UCSD-AML1 (cell line): Measurements from ENCODE around the gene RASAL2.
"Not testable (repeated sequence)": the region's sequence is repeated elsewhere in the genome, so short reads cannot be mapped to it uniquely, and the experiment has no call there.

Experiments
- DNase-seq: peaks from one replicate; lab custom pipeline; 2025; ENCODE audit not compliant: unreplicated experiment; lab: John Stamatoyannopoulos, UW

Gene RASAL2

GRCh38 chr1:178109348-178110143 lies 15.6 kb downstream of the RASAL2 start:
- no peak for DNase-seq

GRCh38 chr1:178115260-178115659 lies 21.4 kb downstream of the RASAL2 start:
- DNase-seq = no peak

GRCh38 chr1:178118524-178118923 lies 24.6 kb downstream of the RASAL2 start:
- no peak for DNase-seq

- no peak for DNase-seq
Observed at GRCh38 chr1:178119628-178120027, 25.7 kb downstream of the RASAL2 start.

DNA sequence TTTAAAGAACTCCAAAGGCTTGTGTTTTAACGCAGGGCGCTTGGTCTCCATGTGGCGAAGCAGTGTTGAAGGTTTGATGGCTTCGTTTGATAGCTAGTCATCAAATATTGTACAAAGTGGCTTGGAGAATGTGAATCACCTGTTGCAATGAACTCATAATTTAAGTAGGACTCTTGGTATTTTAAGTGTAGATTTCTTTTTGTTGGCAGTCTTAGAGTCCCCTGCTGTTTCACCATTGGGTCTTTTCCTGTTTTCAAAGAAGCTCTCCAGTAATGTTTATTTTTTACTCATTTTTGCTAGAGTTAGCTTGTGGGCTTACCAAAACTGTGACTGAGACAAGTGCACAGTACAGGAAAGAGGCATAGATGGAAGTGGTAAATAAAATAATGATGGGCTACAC lies 26.2 kb downstream of the RASAL2 start:
- DNase-seq = no peak

DNA sequence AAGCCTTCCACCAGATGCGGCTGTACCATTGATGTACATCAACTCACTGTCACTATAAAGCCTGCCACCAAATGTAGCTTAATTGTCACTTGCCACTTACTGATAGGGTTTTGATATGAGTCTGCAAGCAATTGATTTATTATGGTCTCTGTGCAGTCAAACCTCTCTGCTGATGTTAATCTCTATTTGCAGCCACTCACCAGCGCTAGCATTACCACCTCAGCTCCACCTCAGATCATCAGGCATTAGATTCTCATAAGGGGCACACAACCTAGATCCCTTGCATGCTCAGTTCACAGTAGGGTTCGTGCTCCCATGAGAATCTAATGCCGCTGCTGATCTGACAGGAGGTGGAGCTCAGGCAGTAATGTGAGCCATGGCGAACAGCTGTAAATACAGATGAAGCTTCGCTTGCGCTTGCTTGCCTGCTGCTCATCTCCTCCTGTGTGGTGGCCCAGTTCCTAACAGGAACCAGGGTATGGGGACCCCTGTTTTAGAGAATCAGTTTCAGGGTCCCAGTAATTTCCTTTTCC lies 26.7 kb downstream of the RASAL2 start:
- DNase-seq = not testable (repeated sequence)

GRCh38 chr1:178121883-178122282 lies 28.0 kb downstream of the RASAL2 start:
- no peak for DNase-seq

- no peak for DNase-seq
Observed at GRCh38 chr1:178122283-178122682, 28.4 kb downstream of the RASAL2 start.

DNA sequence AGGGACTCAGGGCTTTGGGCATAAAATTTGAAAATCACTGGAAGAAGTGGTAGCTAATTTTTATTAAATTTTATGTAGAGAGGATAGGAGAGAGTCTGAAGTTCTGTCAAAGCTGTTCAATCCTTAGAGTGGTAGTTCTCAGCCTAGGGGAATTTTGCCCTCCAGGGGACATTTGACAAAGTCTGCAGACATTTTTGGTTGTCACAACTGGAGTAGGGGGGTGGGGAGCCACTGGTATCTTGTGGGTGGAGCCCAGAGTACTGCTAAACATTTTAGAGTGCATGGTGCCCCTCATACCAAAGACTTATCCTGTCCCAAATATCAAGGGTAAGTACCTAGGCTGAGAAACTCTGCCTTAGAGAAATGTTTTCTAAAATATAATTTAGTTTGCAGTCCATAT lies 30.2 kb downstream of the RASAL2 start:
- no peak for DNase-seq

DNA sequence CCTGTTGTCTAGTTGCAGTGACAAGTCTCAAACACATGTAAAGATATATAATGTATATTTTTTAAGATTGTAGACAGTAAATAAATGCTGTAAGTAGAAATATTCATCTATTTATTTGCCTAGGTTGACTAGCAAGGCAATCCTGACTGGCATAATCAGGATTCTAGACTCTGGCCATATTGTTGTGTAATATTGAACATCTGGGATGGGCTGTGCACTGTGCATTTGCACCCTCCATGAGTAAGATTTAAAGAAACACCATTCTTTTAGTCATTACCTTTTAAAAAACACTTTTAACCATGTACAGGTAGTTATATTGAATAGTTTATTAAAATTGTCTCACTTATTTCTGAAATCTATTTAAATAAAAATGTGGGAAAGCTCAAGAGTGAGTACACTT lies 32.4 kb downstream of the RASAL2 start:
- no peak for DNase-seq

GRCh38 chr1:178126741-178127185 lies 32.9 kb downstream of the RASAL2 start:
- no peak for DNase-seq

GRCh38 chr1:178127482-178128191 lies 33.7 kb downstream of the RASAL2 start:
- DNase-seq = no peak

- DNase-seq = no peak
Observed at GRCh38 chr1:178133239-178133989, 39.5 kb downstream of the RASAL2 start.

GRCh38 chr1:178134061-178134460 lies 40.2 kb downstream of the RASAL2 start:
- peak; percentile 32 for DNase-seq

DNA sequence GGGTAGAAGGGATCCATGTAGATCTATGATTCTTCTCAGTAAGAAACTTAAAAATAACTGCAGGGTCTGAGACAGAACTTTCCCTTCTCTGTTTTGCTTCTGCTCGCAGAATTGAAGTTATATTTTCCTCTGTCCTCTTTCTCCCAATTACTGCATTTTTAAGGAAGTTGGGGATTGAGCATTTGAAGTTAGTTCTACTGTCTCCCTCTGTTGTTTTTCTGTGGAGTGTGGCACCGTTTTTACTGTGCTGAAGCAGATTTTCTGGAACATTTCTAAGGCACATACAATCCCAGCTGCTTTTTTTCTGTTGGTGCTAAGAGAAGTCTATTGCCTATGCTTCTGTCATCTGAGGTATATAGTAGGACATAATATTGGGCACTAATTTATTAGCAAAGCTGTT lies 43.3 kb downstream of the RASAL2 start:
- DNase-seq = no peak

- DNase-seq = no peak
Observed at GRCh38 chr1:178142806-178143205, 48.9 kb downstream of the RASAL2 start.

DNA sequence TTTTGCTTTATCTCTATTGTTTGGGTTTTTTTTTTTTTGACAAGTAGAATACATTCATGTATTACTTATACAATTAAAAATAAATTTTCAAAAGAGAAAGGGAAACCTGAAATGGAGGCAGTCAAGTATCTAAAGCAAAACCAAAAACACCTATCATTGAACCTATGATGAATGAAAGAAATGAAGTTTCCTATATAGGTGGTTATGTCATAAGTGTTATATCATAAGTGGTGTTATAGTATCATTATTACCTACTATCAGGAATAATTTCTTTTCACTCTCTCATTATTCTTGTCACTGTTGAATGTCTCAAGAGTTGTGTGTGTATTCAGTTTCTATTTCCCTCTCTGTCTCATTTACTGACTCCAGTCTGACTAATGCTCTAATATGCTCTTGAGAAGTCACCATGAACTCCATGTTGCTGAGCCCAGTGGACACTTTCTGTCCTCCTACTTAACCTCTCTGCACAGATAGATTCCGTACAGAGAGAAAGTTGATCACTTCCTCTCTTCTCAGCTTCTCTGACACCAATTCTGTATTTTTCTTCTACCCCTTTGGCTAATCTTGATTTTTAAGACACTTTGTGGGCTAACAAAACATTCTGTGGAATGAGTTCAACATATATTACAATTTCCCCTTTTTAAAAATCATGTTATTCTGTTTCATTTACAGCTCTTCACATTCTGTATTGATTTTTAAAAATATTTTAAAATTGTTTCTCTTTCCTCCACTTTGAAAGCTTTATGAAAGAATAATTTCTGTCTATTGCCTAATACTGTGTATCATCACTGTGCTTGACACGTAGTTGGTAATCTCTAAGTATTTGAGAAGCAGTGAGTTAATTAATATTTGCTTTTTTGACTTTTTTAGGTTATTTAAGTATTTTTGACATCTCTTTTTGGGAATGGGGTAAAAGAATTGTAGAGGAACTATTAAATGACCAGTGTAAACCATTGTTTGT lies 50.1 kb downstream of the RASAL2 start:
- DNase-seq = no peak

DNA sequence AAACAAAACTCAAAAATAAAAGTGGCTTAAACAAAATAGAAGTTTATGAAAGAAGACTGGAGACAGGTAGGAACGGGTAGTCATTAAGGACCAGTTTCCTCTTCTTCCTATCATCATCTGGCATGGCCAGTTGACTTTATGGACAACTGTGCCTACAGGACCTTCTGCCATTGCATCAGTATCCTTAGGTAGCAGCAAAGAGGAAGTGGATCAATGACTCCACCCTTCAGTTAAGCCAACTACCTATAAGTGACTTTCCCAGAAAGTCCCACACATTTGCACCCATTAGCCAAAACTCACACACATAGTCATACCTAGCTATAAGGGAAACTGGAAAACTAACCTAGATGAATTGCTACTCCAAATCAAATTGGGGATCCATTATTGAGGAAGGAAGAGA lies 51.7 kb downstream of the RASAL2 start:
- DNase-seq = no peak

GRCh38 chr1:178146436-178146835 lies 52.5 kb downstream of the RASAL2 start:
- no peak for DNase-seq

DNA sequence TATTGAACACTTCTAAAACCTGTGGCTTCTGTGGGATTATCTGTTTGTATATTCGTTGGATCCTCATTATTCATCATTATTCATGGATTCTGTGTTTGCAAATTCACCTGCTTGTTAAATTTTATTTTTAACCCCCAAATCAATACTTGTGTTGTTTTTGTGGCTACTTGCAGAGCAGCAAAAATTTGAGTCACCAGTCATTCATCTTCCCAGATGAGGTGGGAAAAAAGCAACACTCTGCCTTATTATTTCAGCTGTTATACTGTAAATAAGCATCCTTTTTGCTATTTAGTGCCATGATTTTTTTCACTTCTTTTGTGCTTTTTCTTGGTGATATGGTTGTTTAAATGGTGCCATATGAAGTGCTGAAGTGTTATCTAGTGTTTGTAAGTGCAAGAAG lies 56.7 kb downstream of the RASAL2 start:
- no peak for DNase-seq
